Kidney epithelial cell (primary cell): ENCODE results near the gene RGSL1. TPM values are rescaled to one million over a fixed set of nuclear protein-coding genes. Genes with fewer than 3 reads are reported as not detected.

Experiments
- DNase-seq: peaks from one replicate; pipeline ENCODE4 v3.0.0-alpha.2; 2010; ENCODE audit warnings: low read depth
- H3K27me3 ChIP-seq: 2 replicates; pipeline ENCODE4 v1.6.0; 2011; ENCODE audit warnings: low read length; ENCODE audit not compliant: control insufficient read depth, insufficient read depth
- H3K36me3 ChIP-seq: 2 replicates; pipeline ENCODE4 v1.5.1; 2011; ENCODE audit warnings: low read length; ENCODE audit not compliant: control insufficient read depth, insufficient read depth
- H3K4me3 ChIP-seq: 2 replicates; pipeline ENCODE4 v1.5.1; 2011; ENCODE audit warnings: low read depth, mild to moderate bottlenecking, control low read depth, low read length
- total RNA-seq: library from RNA; depleted of rRNA; stranded (reverse); fragments of >200 nt; gene quantifications from 2 replicates; pipeline ENCODE4 v1.2.3, GENCODE V29; 2015
- TF ChIP-seq, protein P1 (sequence below): IDR thresholded peaks from 2 replicates; pipeline ENCODE4 v1.5.1; 2011; ENCODE audit warnings: mild to moderate bottlenecking, moderate library complexity, low read length, control low read depth, inconsistent platforms; ENCODE audit not compliant: insufficient read depth, poor library complexity, severe bottlenecking

The RGSL1 gene
- total RNA-seq, 1 donor from 2014 or later = not detected

- no peak for DNase-seq
- Histone ChIP-seq H3K27me3 (no peaks in the 10 kb centered on the region), H3K36me3 (no peaks in the 10 kb centered on the region), H3K4me3 (no peak overlapping the region)
- TF ChIP-seq, protein P1, sequence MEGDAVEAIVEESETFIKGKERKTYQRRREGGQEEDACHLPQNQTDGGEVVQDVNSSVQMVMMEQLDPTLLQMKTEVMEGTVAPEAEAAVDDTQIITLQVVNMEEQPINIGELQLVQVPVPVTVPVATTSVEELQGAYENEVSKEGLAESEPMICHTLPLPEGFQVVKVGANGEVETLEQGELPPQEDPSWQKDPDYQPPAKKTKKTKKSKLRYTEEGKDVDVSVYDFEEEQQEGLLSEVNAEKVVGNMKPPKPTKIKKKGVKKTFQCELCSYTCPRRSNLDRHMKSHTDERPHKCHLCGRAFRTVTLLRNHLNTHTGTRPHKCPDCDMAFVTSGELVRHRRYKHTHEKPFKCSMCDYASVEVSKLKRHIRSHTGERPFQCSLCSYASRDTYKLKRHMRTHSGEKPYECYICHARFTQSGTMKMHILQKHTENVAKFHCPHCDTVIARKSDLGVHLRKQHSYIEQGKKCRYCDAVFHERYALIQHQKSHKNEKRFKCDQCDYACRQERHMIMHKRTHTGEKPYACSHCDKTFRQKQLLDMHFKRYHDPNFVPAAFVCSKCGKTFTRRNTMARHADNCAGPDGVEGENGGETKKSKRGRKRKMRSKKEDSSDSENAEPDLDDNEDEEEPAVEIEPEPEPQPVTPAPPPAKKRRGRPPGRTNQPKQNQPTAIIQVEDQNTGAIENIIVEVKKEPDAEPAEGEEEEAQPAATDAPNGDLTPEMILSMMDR = no peak
Measured at GRCh38 chr1:182493063-182493462, 43.1 kb downstream of the RGSL1 start.

- DNase-seq = no peak
- TF ChIP-seq, protein P1 = no peak
- H3K36me3 ChIP-seq = no peaks in the 10 kb centered on the region
- H3K4me3 ChIP-seq = no peak overlapping the region
- H3K27me3 ChIP-seq = no peaks in the 10 kb centered on the region
Measured at GRCh38 chr1:182495002-182495401, 45.1 kb downstream of the RGSL1 start.

DNA sequence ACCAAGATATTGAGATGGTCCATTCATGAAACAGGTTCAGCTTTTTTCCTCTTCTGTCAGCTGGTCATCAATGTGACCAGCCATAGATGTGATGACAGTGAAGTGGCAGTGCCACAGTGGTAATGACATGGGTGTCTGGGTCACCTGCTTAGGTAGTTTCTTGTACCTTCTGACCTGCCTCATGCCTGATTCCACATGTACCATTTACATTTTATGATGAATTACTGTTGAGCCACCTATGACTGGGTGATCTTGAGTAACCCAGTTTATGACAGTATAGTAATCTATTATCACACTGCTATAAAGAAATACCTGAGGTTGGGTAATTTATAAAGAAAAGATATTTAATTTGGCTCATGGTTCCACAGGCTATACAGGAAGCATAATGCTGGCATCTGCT is 45.7 kb downstream of the RGSL1 start:
- Histone ChIP-seq H3K36me3 (no peaks in the 10 kb centered on the region), H3K4me3 (no peak overlapping the region), H3K27me3 (no peaks in the 10 kb centered on the region)
- no peak for DNase-seq
- TF ChIP-seq, protein P1 = no peak

DNA sequence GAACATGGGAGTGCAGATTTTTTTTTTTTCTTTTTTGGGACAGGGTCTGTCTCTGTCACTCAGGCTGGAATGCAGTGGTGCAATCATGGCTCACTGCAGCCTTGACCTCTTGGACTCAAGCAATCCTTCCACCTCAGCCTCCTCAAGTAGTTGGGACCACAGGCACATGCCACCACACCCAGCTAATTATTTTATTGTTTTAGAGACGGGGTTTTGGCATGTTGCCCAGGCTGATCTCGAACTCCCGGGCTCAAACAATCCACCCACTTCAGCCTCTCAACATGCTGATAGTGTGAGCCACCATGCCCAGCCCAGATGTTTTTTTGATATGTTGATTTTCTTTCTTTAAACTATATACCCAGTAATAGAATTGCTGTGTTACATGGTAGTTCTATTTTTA is 57.7 kb downstream of the RGSL1 start:
- no peak overlapping the region for H3K4me3 ChIP-seq
- TF ChIP-seq, protein P1 = no peak
- H3K36me3 ChIP-seq = no peaks in the 10 kb centered on the region
- DNase-seq = no peak
- no peaks in the 10 kb centered on the region for H3K27me3 ChIP-seq

GRCh38 chr1:182515556-182515955 is 65.6 kb downstream of the RGSL1 start:
- H3K27me3 ChIP-seq = no peaks in the 10 kb centered on the region
- no peaks in the 10 kb centered on the region for H3K36me3 ChIP-seq
- DNase-seq = no peak
- H3K4me3 ChIP-seq = no peak overlapping the region
- TF ChIP-seq, protein P1 = no peak

GRCh38 chr1:182520736-182521135 is 70.8 kb downstream of the RGSL1 start:
- no peaks in the 10 kb centered on the region for H3K36me3 ChIP-seq
- DNase-seq = no peak
- TF ChIP-seq, protein P1 = no peak

More at GRCh38 chr1:182520736-182521135, 70.8 kb downstream of the RGSL1 start:
- Histone ChIP-seq H3K4me3 (no peak overlapping the region), H3K27me3 (no peaks in the 10 kb centered on the region)
